GM23338 (cell line): Measurements from ENCODE around the gene LSM2.

Source experiments
- CTCF ChIP-seq, 2 experiments: fragments of 200-600 bp in 1 of 2; sonication (generic) in 1 of 2; conservative IDR thresholded peaks; 2 replicates each; pipeline versions ENCODE4 v1.5.1 to v1.6.1; 2016 to 2017; ENCODE audit warnings: antibody characterized with exemption in 2 of 2, low read depth in 2 of 2, mild to moderate bottlenecking in 2 of 2, moderate library complexity in 1 of 2
- EZH2 ChIP-seq: fragments of 200-600 bp; sonication (generic); IDR thresholded peaks from one replicate; pipeline ENCODE4 v1.8.0; 2017; ENCODE audit warnings: antibody characterized with exemption, mild to moderate bottlenecking, low read depth; ENCODE audit not compliant: unreplicated experiment
- JUNB ChIP-seq: IDR thresholded peaks from one replicate; pipeline ENCODE4 v1.6.1; 2016; ENCODE audit warnings: antibody characterized with exemption; ENCODE audit not compliant: unreplicated experiment
- NANOG ChIP-seq: IDR thresholded peaks from 2 replicates; pipeline ENCODE4 v1.6.1; 2016; ENCODE audit warnings: antibody characterized with exemption, borderline replicate concordance
- POLR2AphosphoS5 ChIP-seq: IDR thresholded peaks from 2 replicates; pipeline ENCODE4 v1.6.1; 2016; ENCODE audit warnings: antibody characterized with exemption, low read depth
- REST ChIP-seq: IDR thresholded peaks from one replicate; pipeline ENCODE4 v1.6.1; 2018; ENCODE audit warnings: antibody characterized with exemption; ENCODE audit not compliant: unreplicated experiment

GRCh38 chr6:31825553-31825952 lies 18.8 kb upstream of the LSM2 start:
- TF ChIP-seq CTCF (conservative IDR thresholded peaks at IDR 0.05; ENCODE audit: low read depth in 2 of 2) (no peak), POLR2AphosphoS5 (no peak), REST (no peak), EZH2 (no peak), NANOG (no peak), JUNB (no peak)
